T follicular helper cell (primary cell): ENCODE results near the gene SLC45A1.

ENCODE experiments used
- DNase-seq: peaks from one replicate; pipeline ENCODE4 v3.0.0-alpha.2; 2020; ENCODE audit warnings: low read depth

Gene SLC45A1

DNA sequence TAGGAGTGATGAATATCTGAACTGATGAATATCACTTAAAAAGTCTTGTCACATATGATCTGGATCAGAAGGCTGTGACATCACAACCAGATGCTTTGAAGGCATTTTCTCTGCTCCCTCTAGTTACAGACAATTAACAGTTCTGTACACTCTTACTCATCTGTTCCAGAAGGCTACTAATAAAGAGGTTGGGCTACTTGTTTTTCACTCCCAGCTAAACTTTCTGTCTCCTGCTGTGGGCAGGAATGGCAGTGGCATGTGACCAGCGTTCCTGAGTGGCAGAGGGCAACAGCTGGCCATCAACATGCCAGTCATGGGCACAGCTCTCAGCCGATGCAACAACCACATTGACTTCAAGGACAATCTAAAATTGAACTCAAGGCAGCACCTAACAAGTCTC is 66.7 kb downstream of the SLC45A1 start:
- no peak for DNase-seq

DNA sequence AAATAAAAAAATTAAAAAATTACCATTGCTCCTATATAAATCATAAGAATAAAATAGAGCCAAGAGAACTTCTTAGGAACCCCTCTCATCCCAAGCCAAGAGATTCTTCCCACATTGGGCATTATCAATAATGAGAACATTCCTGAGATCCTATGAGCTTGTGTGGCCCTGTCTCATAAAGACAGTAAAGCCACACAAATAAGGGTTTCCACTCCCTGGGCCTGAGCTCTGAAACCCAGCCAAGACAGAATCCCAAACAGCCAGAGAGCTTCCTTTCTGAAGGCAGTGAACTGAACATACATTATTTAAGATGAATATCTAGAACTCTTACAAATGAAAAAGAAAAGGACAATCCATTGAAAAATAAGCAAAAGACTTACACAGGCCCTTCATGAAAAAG is 68.3 kb downstream of the SLC45A1 start:
- no peak for DNase-seq

DNA sequence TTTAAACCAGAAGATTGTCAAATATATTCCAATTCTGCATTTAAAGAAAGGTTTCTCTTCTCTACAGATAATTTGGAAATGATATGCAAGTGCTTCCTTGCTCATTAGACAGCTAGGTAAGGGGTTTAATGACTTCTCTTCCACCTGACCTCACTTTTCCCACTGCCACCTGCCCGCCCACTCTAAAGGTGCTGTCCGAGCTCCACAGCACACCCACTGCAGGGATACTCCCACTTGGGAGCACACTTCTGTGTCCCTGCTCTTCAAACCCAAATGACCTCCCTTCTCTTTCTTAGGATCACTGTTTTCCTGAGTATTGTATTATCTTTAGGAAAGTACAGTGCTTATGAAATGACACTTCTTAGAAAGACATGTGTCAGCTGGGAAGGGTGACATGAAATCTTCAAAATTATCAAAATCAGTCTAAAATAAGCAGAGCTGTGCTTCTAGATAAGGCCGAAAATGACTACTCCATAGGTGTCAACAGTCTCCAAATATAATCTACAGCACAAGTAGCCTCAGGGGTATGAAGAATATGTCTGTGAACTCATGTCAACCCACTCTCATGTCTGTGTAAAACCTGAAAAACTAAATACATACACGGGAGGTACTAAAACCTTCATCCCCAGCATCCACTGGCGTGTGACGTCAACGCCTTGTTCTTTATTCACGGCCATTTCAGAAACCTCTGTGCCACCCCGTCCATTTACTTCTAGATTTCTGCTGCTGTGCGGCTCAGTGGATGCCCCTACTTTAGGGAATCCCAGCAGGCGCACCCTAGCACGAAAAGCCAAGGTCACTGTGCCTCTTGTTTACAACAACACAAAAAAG is 71.0 kb downstream of the SLC45A1 start:
- DNase-seq: no peak

DNA sequence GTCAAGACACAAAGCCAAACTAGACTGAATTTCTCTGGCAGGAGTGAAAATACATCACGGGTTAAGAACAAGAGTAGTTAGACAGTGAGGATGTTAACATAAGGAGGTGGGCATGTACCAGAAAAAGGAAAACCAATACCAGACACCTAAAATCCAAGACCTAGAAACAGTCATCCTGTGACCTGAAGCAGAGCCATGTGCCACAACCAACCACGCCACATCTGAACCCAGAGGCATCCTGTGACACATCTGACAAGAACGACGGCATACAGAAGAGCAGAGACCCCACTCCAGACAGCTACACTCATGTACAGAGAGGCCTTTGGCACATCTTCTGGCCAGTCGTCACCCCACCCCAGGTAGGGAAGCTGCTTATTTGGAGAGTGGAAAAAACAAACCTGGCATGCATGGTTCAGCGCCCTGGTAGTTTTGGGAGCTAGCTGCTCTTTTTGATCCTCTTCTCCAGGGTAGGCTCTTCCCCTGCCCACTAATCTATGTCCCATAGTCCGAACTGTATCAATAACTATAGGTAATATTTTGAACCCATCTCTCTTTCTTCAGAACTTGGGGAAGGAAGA is 72.1 kb downstream of the SLC45A1 start:
- no peak for DNase-seq

DNA sequence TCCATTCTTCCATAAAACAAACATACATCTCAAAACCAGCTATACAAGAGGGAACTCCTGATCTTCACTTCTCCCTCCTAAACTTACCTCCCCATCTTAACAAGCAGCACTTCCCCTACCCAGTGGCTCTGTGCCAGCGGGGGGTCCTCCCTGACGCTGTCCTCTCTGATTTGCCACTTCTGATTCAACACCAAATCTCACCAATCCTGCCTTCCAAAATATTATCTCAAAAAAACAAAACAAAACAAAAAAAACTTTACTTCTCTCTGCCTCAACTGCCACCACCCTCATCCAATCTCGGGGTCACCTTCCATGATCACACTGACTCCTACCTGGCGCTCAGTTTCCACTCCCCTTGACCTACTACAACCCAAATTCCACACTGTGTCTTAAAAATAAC is 72.8 kb downstream of the SLC45A1 start:
- DNase-seq: no peak

DNA sequence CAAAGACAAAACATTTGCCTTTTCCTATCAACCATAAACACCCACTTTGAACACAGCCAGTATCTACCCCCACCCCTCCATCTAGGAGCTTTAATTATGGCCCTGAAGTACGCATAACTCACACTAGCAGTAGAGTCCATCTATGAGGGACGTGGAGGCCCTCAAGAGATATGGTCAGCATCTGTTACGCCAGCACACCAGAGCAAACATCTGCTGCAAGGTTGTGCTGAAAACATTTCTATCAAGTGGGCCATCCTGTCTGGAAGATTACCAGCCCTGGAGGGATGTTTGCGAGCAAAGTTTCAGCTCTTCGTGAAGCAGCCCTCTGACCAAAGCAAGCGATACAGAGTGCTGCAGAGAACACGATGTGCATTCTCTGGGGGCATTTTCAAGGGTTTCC is 74.6 kb downstream of the SLC45A1 start:
- DNase-seq: no peak
